ENCODE results near the gene CEP170B. TPM values are rescaled to one million over a fixed set of nuclear protein-coding genes. Genes with fewer than 3 reads are reported as not detected.

The CEP170B gene
- polyA plus RNA-seq, 1 experiment: 4.2 TPM

GRCh38 chr14:104930526-104931303 is 65.6 kb downstream of the CEP170B start:
- no peak for DNase-seq (ENCODE audit: low read depth, low spot score)
- ChIA-PET CTCF (interaction anchor here (0.5 kb wide), 2 partner anchors 104 to 115 kb away, joined by 3 read pairs; no protein-coding TSS in a partner anchor), POLR2A (interaction anchor here (0.7 kb wide), 1 partner anchor 114 kb away, joined by 8 read pairs; no protein-coding TSS in a partner anchor)
- no peaks in the 10 kb centered on the region; the same call in 1 of the 2 replicates for H3K9me3 ChIP-seq (ENCODE audit: control insufficient read depth, insufficient read depth, low read length)
- no peak overlapping the region for H3K27ac ChIP-seq (ENCODE audit: low read depth, low read length)
- H3K27me3 ChIP-seq (ENCODE audit: control insufficient read depth, insufficient read depth, low read length): peaks cover 35% of the 10 kb centered on the region
- H3K4me3 ChIP-seq (ENCODE audit: low read depth, low read length): no peak overlapping the region
- no peak for TF ChIP-seq CTCF (IDR thresholded peaks at IDR 0.05; ENCODE audit: low read depth, low read length)

DNA sequence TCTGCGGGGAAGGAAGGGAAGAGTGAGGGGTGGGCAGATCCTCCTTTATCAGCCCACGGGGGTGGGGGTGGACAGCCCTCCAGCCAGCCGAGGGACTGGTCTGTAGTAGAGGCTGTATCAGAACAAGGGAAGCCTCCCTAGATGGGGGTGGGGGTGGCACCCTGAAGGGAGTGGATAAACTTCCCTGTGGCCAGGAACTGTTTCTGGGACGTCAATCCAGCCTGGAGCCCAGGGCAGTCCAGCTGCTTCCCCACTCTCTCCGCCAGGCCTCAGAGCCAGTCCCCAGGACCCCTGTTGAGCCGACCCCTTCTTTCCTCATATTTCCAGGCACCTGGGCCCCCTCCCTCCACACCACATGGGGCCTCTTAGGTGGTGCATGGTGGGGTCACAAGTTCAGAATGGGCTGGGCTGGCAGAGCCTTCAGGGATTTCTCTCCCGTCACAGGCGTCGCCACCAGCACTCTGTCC is 66.3 kb downstream of the CEP170B start:
- DNase-seq (ENCODE audit: low read depth, low spot score): no peak
- TF ChIP-seq CTCF (IDR thresholded peaks at IDR 0.05; ENCODE audit: low read depth, low read length): no peak
- Histone ChIP-seq H3K4me3 (ENCODE audit: low read depth, low read length) (no peak overlapping the region), H3K27me3 (ENCODE audit: control insufficient read depth, insufficient read depth, low read length) (peaks cover 38% of the 10 kb centered on the region), H3K9me3 (ENCODE audit: control insufficient read depth, insufficient read depth, low read length) (no peaks in the 10 kb centered on the region; the same call in 1 of the 2 replicates), H3K27ac (ENCODE audit: low read depth, low read length) (no peak overlapping the region)
- CTCF ChIA-PET: interaction anchor here (0.5 kb wide), 1 partner anchor 105 kb away, joined by 3 read pairs; no protein-coding TSS in a partner anchor
- POLR2A ChIA-PET: interaction anchor here (0.7 kb wide), 1 partner anchor 114 kb away, joined by 8 read pairs; no protein-coding TSS in a partner anchor

GRCh38 chr14:104931771-104932675 is 67.0 kb downstream of the CEP170B start:
- CTCF ChIA-PET: interaction anchor here (1.5 to 1.6 kb wide), 3 partner anchors 10 to 114 kb away, joined by 9 to 11 read pairs (median 11); no protein-coding TSS in a partner anchor
- Histone ChIP-seq H3K4me3 (ENCODE audit: low read depth, low read length) (peak overlapping the region; percentile 48; the same call in 1 of the 2 replicates), H3K27ac (ENCODE audit: low read depth, low read length) (no peak overlapping the region), H3K27me3 (ENCODE audit: control insufficient read depth, insufficient read depth, low read length) (peaks cover 41% of the 10 kb centered on the region), H3K9me3 (ENCODE audit: control insufficient read depth, insufficient read depth, low read length) (no peaks in the 10 kb centered on the region; the same call in 1 of the 2 replicates)
- TF ChIP-seq CTCF (IDR thresholded peaks at IDR 0.05; ENCODE audit: low read depth, low read length): no peak
- DNase-seq (ENCODE audit: low read depth, low spot score): no peak
- POLR2A ChIA-PET: interaction anchor here (1.1 kb wide), 1 partner anchor 33 kb away, joined by 3 read pairs; no protein-coding TSS in a partner anchor

- peaks cover 41% of the 10 kb centered on the region for H3K27me3 ChIP-seq (ENCODE audit: control insufficient read depth, insufficient read depth, low read length)
- ChIA-PET POLR2A (interaction anchor here (0.6 to 1.1 kb wide), 2 partner anchors 33 to 153 kb away, joined by 3 read pairs; no protein-coding TSS in a partner anchor), CTCF (interaction anchor here (0.5 to 1.6 kb wide), 9 partner anchors 11 to 130 kb away, joined by 3 to 11 read pairs (median 4); no protein-coding TSS in a partner anchor)
- H3K4me3 ChIP-seq (ENCODE audit: low read depth, low read length): peak overlapping the region; percentile 48
- peak; percentile 32 for DNase-seq (ENCODE audit: low read depth, low spot score)
- no peak overlapping the region for H3K27ac ChIP-seq (ENCODE audit: low read depth, low read length)
- H3K9me3 ChIP-seq (ENCODE audit: control insufficient read depth, insufficient read depth, low read length): no peaks in the 10 kb centered on the region; the same call in 1 of the 2 replicates
- peak; percentile 61 for TF ChIP-seq CTCF (IDR thresholded peaks at IDR 0.05; ENCODE audit: low read depth, low read length)
Observed at GRCh38 chr14:104932676-104933631, 67.9 kb downstream of the CEP170B start.
